Fibroblast of skin of back (primary cell): Measurements from ENCODE around the gene OSBPL10.

ENCODE experiments used
- DNase-seq: peaks from one replicate; pipeline ENCODE4 v3.0.0-alpha.2; 2013

Gene OSBPL10

GRCh38 chr3:31847760-31848159 is 133.3 kb downstream of the OSBPL10 start:
- no peak for DNase-seq

GRCh38 chr3:31841515-31841914 is 139.5 kb downstream of the OSBPL10 start:
- DNase-seq: no peak

GRCh38 chr3:31840252-31840651 is 140.8 kb downstream of the OSBPL10 start:
- DNase-seq: no peak

- DNase-seq: peak; percentile 9
Measured at GRCh38 chr3:31839144-31839917, 141.7 kb downstream of the OSBPL10 start.

GRCh38 chr3:31836131-31837075 is 144.7 kb downstream of the OSBPL10 start:
- no peak for DNase-seq

GRCh38 chr3:31833391-31834190 is 147.5 kb downstream of the OSBPL10 start:
- DNase-seq: no peak

- no peak for DNase-seq
Measured at GRCh38 chr3:31832551-31832950, 148.5 kb downstream of the OSBPL10 start.

- no peak for DNase-seq
Measured at GRCh38 chr3:31831591-31831990, 149.5 kb downstream of the OSBPL10 start.

GRCh38 chr3:31829826-31830426 is 151.1 kb downstream of the OSBPL10 start:
- DNase-seq: no peak

GRCh38 chr3:31829010-31829409 is 152.1 kb downstream of the OSBPL10 start:
- no peak for DNase-seq

- no peak for DNase-seq
Measured at GRCh38 chr3:31828007-31828406, 153.1 kb downstream of the OSBPL10 start.

- no peak for DNase-seq
Measured at GRCh38 chr3:31823184-31823583, 157.9 kb downstream of the OSBPL10 start.

- no peak for DNase-seq
Measured at GRCh38 chr3:31821118-31821517, 159.9 kb downstream of the OSBPL10 start.

- DNase-seq: no peak
Measured at GRCh38 chr3:31819441-31819840, 161.6 kb downstream of the OSBPL10 start.

- no peak for DNase-seq
Measured at GRCh38 chr3:31817411-31817966, 163.6 kb downstream of the OSBPL10 start.

GRCh38 chr3:31815631-31816440 is 165.2 kb downstream of the OSBPL10 start:
- DNase-seq: no peak

- DNase-seq: no peak
Measured at GRCh38 chr3:31815006-31815405, 166.1 kb downstream of the OSBPL10 start.

- DNase-seq: no peak
Measured at GRCh38 chr3:31813686-31814085, 167.4 kb downstream of the OSBPL10 start.

- DNase-seq: no peak
Measured at GRCh38 chr3:31813197-31813596, 167.9 kb downstream of the OSBPL10 start.

GRCh38 chr3:31810991-31811433 is 170.1 kb downstream of the OSBPL10 start:
- no peak for DNase-seq

- DNase-seq: no peak
Measured at GRCh38 chr3:31808143-31808720, 172.8 kb downstream of the OSBPL10 start.
